ENCODE data around the gene RGS3.
A peak's percentile ranks its signal among the peaks of the same experiment; 100 is the strongest.

RGS3 gene

DNA sequence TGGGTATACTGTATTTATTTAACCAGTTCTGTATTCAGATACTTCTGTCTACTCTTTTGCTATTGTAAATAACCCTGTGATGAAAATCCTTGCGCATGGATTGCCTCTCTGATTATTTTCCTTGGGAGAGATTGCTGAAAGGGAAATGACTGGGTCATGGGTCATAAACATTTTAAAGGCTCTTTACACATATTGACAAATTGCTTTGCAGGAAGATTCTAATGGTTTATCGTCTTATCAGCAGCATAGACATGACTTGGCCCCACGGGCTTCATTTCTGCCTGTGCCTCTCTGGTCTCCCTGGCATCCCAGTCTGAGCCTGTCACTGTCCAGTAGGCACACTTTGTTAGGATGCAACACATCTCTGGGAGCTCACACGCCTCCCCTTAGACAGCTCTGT lies 52.3 kb downstream of the RGS3 start:
- in situ Hi-C loops (cut with MboI; ENCODE audit: low sequenced_read_pairs, unreplicated experiment) = no loop called here
- no peak for DNase-seq (ENCODE audit: low spot score)
- TF ChIP-seq, protein P1, sequence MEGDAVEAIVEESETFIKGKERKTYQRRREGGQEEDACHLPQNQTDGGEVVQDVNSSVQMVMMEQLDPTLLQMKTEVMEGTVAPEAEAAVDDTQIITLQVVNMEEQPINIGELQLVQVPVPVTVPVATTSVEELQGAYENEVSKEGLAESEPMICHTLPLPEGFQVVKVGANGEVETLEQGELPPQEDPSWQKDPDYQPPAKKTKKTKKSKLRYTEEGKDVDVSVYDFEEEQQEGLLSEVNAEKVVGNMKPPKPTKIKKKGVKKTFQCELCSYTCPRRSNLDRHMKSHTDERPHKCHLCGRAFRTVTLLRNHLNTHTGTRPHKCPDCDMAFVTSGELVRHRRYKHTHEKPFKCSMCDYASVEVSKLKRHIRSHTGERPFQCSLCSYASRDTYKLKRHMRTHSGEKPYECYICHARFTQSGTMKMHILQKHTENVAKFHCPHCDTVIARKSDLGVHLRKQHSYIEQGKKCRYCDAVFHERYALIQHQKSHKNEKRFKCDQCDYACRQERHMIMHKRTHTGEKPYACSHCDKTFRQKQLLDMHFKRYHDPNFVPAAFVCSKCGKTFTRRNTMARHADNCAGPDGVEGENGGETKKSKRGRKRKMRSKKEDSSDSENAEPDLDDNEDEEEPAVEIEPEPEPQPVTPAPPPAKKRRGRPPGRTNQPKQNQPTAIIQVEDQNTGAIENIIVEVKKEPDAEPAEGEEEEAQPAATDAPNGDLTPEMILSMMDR (IDR thresholded peaks at IDR 0.05; ENCODE audit: borderline replicate concordance, control extremely low read depth, extremely low read depth, insufficient read depth, missing control alignments) = no peak

DNA sequence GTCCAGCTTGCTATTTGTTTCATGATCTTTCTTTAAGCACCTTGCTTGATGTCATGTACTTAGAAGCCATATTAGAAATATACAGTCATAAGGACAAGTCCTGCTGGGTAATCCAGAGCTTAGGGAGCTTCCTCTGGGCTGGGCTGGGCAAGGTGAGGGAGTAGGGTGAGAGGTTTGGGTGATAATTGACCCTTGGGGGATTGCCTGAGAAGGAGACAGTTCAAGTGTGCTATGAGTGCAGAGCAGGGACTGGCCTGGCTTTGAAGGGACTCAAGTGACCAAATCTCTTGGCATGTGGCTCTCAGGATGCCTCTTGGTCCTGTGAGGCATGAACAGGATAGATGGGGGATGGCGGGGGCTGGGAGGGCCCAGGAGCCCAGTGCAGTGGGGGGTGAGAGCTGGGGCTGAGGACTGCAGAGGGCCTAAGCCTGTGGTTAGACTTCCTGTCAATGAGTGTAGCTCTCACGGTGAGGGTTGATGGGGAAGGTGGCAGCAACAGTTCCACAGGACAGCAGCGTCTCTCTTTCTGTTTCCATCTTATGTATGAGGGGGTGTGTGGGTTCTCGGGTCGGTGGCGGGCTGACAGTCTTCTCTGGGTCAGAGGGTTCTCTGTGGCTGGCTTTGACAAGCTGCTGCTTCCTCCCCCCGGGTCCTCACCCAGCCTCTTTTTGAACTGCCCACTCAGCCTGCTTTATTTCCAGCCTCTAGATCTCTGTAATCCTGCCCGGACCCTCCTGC lies 53.5 kb downstream of the RGS3 start:
- in situ Hi-C loops (cut with MboI; ENCODE audit: low sequenced_read_pairs, unreplicated experiment) = no loop called here
- DNase-seq (ENCODE audit: low spot score) = peak; percentile 87

DNA sequence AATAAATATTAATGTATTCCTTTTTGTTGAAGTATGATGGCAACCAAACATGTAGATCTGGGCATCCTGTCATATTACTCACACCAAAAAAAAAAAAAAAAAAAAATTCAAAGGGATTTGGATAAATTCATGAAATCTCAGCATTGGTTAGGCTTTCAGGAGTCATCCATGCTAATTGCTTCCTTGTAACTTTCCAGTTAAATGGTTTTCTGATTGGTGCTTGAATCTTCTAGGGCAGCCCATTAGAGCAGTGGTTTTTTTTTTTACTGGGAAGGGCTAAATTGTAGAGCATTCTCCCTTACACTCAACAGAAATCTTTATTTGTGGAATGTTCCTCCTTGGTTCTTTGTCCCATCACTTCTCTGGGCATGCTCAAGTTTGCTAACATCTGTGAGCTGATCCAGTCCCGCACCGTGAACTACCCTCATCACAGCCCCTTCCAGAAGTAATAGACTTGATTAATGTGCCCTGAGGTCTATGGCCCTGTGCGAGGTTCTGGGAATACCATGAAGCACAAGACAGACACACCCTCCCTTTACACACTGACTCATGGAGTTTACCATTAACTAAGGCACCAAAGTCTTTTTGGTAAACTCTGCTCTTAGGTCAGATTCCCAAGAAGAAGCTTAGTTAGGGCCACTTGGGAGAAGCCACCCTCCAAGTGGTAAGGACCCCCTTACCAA lies 56.0 kb downstream of the RGS3 start:
- in situ Hi-C loops (cut with MboI; ENCODE audit: low sequenced_read_pairs, unreplicated experiment) = no loop called here
- no peak for DNase-seq (ENCODE audit: low spot score)
- TF ChIP-seq, protein P1 (IDR thresholded peaks at IDR 0.05; ENCODE audit: borderline replicate concordance, control extremely low read depth, extremely low read depth, insufficient read depth, missing control alignments) = no peak

More for the DNA sequence above, 53.5 kb downstream of the RGS3 start:
- TF ChIP-seq, protein P1 (IDR thresholded peaks at IDR 0.05; ENCODE audit: borderline replicate concordance, control extremely low read depth, extremely low read depth, insufficient read depth, missing control alignments) = peak; percentile 5

DNA sequence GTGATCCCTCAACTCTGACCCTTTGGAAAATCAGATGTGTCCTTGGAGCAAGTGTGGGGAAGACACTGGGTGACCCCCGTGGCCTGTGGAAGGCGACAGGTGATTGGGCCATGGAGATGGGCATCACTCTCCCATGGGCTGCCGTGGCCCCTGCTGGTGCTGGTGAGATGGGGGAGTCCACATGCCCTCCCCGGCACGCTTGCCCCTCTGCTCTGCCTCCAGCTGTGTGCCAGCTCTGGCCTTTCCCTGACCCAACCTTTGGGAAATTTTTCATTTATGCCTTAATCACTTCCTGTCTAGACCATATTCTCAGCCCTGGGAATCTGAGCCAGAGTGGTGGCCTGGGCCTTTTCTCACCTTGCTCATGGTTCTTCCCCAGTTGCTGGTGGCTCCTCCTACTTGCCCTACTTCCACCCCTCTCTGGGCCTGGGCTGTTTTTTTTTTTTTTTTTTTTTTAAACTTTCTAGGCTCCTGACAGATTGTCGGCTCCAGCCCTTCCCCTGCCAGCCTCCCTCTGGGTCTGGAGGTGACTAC lies 56.6 kb downstream of the RGS3 start:
- in situ Hi-C loops (cut with MboI; ENCODE audit: low sequenced_read_pairs, unreplicated experiment) = no loop called here
- peak; percentile 75 for DNase-seq (ENCODE audit: low spot score)
- TF ChIP-seq, protein P1 (IDR thresholded peaks at IDR 0.05; ENCODE audit: borderline replicate concordance, control extremely low read depth, extremely low read depth, insufficient read depth, missing control alignments) = no peak

DNA sequence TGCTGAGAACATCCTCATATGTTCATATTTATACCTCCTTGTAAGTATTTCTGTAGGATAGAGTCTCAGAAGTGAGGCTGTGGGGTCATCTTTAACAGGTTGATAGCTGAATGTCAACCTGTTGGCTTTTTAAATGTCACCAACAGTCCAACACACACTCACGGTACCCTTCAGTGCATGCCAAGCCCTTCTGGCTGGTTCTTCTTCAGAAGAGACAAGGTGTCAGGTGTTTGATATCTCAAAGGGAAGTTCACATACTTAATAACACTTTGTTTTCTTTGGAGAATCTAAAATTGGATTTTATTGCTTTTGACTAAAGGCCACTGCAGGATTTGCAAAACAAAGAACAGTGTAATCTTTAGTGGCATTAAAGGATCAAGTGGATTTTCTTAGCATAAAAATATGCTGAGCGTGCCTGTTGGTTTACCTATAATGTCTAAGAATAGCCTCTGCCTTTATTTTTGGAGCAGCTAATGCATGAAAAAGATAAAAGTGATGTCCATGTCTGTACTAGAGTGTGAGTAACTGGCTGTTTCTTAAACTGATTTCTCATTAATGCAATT lies 58.2 kb downstream of the RGS3 start:
- TF ChIP-seq, protein P1 (IDR thresholded peaks at IDR 0.05; ENCODE audit: borderline replicate concordance, control extremely low read depth, extremely low read depth, insufficient read depth, missing control alignments) = no peak
- DNase-seq (ENCODE audit: low spot score) = no peak
- in situ Hi-C loops (cut with MboI; ENCODE audit: low sequenced_read_pairs, unreplicated experiment) = no loop called here

DNA sequence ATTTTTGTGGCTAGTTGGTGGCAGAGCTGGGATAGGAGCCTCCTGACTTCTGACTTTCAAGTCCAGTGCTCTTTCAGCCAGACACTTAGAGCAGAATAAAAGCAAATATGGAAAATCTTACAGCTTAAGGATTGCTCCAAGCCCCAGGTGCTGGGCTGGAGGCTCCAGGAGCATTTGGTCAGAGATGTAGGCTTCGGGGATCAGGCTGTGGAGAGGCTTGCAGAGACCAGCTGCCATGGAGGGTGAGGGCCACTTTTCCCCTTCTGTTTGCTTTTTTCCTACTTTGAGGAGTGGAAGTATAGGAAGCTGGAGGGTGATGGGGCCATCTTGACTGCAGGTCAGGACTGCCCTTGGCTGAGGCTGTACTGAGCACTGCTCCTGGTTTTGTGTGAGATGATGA lies 58.9 kb downstream of the RGS3 start:
- DNase-seq (ENCODE audit: low spot score) = no peak
- in situ Hi-C loops (cut with MboI; ENCODE audit: low sequenced_read_pairs, unreplicated experiment) = no loop called here
- TF ChIP-seq, protein P1 (IDR thresholded peaks at IDR 0.05; ENCODE audit: borderline replicate concordance, control extremely low read depth, extremely low read depth, insufficient read depth, missing control alignments) = no peak

Measured in GM13976 (cell line).